Measurements from ENCODE around the gene ADAMTS13.

- no peak for TF ChIP-seq POLR2A (IDR thresholded peaks at IDR 0.05)
- TF ChIP-seq CTCF (IDR thresholded peaks at IDR 0.05), result no peak
Observed at GRCh38 chr9:133495327-133496293, 73.4 kb downstream of the ADAMTS13 start.
